ENCODE measurements around the gene STEAP1B.

GRCh38 chr7:22420973-22421635 is 78.9 kb downstream of the STEAP1B start:
- TF ChIP-seq CTCF (IDR thresholded peaks at IDR 0.05) (no peak), USF1 (IDR thresholded peaks at IDR 0.05; ENCODE audit: borderline replicate concordance, low read depth) (no peak), POLR2AphosphoS5 (IDR thresholded peaks at IDR 0.05; ENCODE audit: low read depth, low read length) (0 out of 2 replicates have a peak, but pooled peaks have one; percentile 24), EP300 (IDR thresholded peaks at IDR 0.05; ENCODE audit: borderline replicate concordance in 1 of 2, low read depth in 1 of 2, low read length in 1 of 2) (0 out of 4 replicates have a peak, but pooled peaks of 1 of the 2 experiments have one; percentile 11), MEF2A (IDR thresholded peaks at IDR 0.05; ENCODE audit: borderline replicate concordance, low read depth) (no peak), EZH2phosphoT487 (IDR thresholded peaks at IDR 0.05; ENCODE audit: borderline replicate concordance, low read depth) (no peak), RAD21 (IDR thresholded peaks at IDR 0.05; ENCODE audit: low read length) (no peak), YY1 (IDR thresholded peaks at IDR 0.05; ENCODE audit: low read depth) (no peak), REST (IDR thresholded peaks at IDR 0.05; ENCODE audit: low read depth, low read length) (no peak), TAF1 (IDR thresholded peaks at IDR 0.05; ENCODE audit: borderline replicate concordance, low read depth, low read length) (no peak), SIN3A (IDR thresholded peaks at IDR 0.05; ENCODE audit: borderline replicate concordance, low read depth, low read length) (no peak), TEAD4 (IDR thresholded peaks at IDR 0.05; ENCODE audit: borderline replicate concordance, insufficient read depth) (no peak), CHD2 (IDR thresholded peaks at IDR 0.05; ENCODE audit: low read length, partially characterized antibody) (no peak), SMC3 (IDR thresholded peaks at IDR 0.05; ENCODE audit: low read depth, low read length) (no peak)
